HUES6 (cell line): ENCODE results near the gene PRPH.
"Not testable (repeated sequence)": the region's sequence is repeated elsewhere in the genome, so short reads cannot be mapped to it uniquely, and the experiment has no call there.

ENCODE experiments used
- H3K27ac ChIP-seq: 2 replicates; pipeline ENCODE4 v1.7.0; 2013; ENCODE audit warnings: low read depth, mild to moderate bottlenecking, low read length, inconsistent platforms
- H3K27me3 ChIP-seq: 2 replicates; pipeline ENCODE4 v1.6.1; 2013; ENCODE audit warnings: low read length; ENCODE audit not compliant: control insufficient read depth, insufficient read depth
- H3K36me3 ChIP-seq: 2 replicates; pipeline ENCODE4 v1.6.1; 2013; ENCODE audit warnings: low read length; ENCODE audit not compliant: control insufficient read depth, insufficient read depth
- H3K4me1 ChIP-seq: 2 replicates; pipeline ENCODE4 v1.6.1; 2013; ENCODE audit warnings: low read length; ENCODE audit not compliant: control insufficient read depth, insufficient read depth
- H3K4me3 ChIP-seq: 2 replicates; pipeline ENCODE4 v1.5.1; 2013; ENCODE audit warnings: low read depth, low read length
- H3K9ac ChIP-seq: one replicate; pipeline ENCODE4 v1.6.1; 2013; ENCODE audit warnings: mild to moderate bottlenecking, low read length
- H3K9me3 ChIP-seq: 2 replicates; pipeline ENCODE4 v1.6.1; 2013; ENCODE audit warnings: low read depth, low read length; ENCODE audit not compliant: control insufficient read depth, insufficient read depth

Gene PRPH

GRCh38 chr12:49279706-49280159 lies 15.2 kb upstream of the PRPH start:
- no peak overlapping the region for H3K4me3 ChIP-seq
- H3K4me1 ChIP-seq = peaks cover 26% of the 10 kb centered on the region
- H3K9me3 ChIP-seq = 0 out of 2 replicates have a peak, but pooled peaks cover 3% of the 10 kb centered on the region
- peak overlapping the region; percentile 41 for H3K9ac ChIP-seq
- peak overlapping the region; percentile 39; the same call in 1 of the 2 replicates for H3K27ac ChIP-seq
- no peaks in the 10 kb centered on the region for H3K36me3 ChIP-seq
- H3K27me3 ChIP-seq = no peaks in the 10 kb centered on the region

GRCh38 chr12:49280545-49280944 lies 14.4 kb upstream of the PRPH start:
- H3K9me3 ChIP-seq, H3K36me3 ChIP-seq, H3K9ac ChIP-seq, H3K4me3 ChIP-seq, H3K27me3 ChIP-seq, H3K27ac ChIP-seq: not testable (repeated sequence)
- H3K4me1 ChIP-seq = peaks cover 26% of the 10 kb centered on the region

- H3K27ac ChIP-seq = no peak overlapping the region; the same call in 1 of the 2 replicates
- peaks cover 26% of the 10 kb centered on the region for H3K4me1 ChIP-seq
- H3K9ac ChIP-seq = no peak overlapping the region
Observed at GRCh38 chr12:49282302-49282701, 12.6 kb upstream of the PRPH start.

GRCh38 chr12:49282740-49283375 lies 12.1 kb upstream of the PRPH start:
- not testable (repeated sequence) for H3K9ac ChIP-seq, H3K4me3 ChIP-seq, H3K27me3 ChIP-seq, H3K27ac ChIP-seq, H3K9me3 ChIP-seq, H3K36me3 ChIP-seq
- peaks cover 26% of the 10 kb centered on the region for H3K4me1 ChIP-seq

More at GRCh38 chr12:49282302-49282701, 12.6 kb upstream of the PRPH start:
- Histone ChIP-seq H3K27me3 (no peaks in the 10 kb centered on the region), H3K9me3 (0 out of 2 replicates have a peak, but pooled peaks cover 5% of the 10 kb centered on the region), H3K36me3 (no peaks in the 10 kb centered on the region), H3K4me3 (no peak overlapping the region)

GRCh38 chr12:49283541-49284429 lies 11.2 kb upstream of the PRPH start:
- no peak overlapping the region for H3K27ac ChIP-seq
- H3K9ac ChIP-seq = no peak overlapping the region
- peaks cover 26% of the 10 kb centered on the region for H3K4me1 ChIP-seq
- H3K36me3 ChIP-seq = no peaks in the 10 kb centered on the region
- 0 out of 2 replicates have a peak, but pooled peaks cover 5% of the 10 kb centered on the region for H3K9me3 ChIP-seq
- 0 out of 2 replicates have a peak, but pooled peaks cover 3% of the 10 kb centered on the region for H3K27me3 ChIP-seq
- no peak overlapping the region for H3K4me3 ChIP-seq

GRCh38 chr12:49284672-49285071 lies 10.3 kb upstream of the PRPH start:
- H3K27ac ChIP-seq = no peak overlapping the region
- peaks cover 22% of the 10 kb centered on the region for H3K4me1 ChIP-seq
- no peak overlapping the region for H3K4me3 ChIP-seq
- no peak overlapping the region for H3K9ac ChIP-seq
- H3K27me3 ChIP-seq = 0 out of 2 replicates have a peak, but pooled peaks cover 5% of the 10 kb centered on the region
- H3K36me3 ChIP-seq = no peaks in the 10 kb centered on the region
- 0 out of 2 replicates have a peak, but pooled peaks cover 5% of the 10 kb centered on the region for H3K9me3 ChIP-seq

GRCh38 chr12:49287876-49288275 lies 7.1 kb upstream of the PRPH start:
- H3K9ac ChIP-seq = no peak overlapping the region

GRCh38 chr12:49288412-49288853 lies 6.5 kb upstream of the PRPH start:
- no peak overlapping the region for H3K9ac ChIP-seq
- 0 out of 2 replicates have a peak, but pooled peaks cover 5% of the 10 kb centered on the region for H3K9me3 ChIP-seq
- no peak overlapping the region for H3K4me3 ChIP-seq
- H3K36me3 ChIP-seq = no peaks in the 10 kb centered on the region
- H3K4me1 ChIP-seq = peaks cover 14% of the 10 kb centered on the region
- H3K27me3 ChIP-seq = peaks cover 26% of the 10 kb centered on the region
- H3K27ac ChIP-seq = no peak overlapping the region

More at GRCh38 chr12:49287876-49288275, 7.1 kb upstream of the PRPH start:
- Histone ChIP-seq H3K36me3 (no peaks in the 10 kb centered on the region), H3K27ac (no peak overlapping the region), H3K4me3 (no peak overlapping the region), H3K27me3 (peaks cover 20% of the 10 kb centered on the region), H3K9me3 (0 out of 2 replicates have a peak, but pooled peaks cover 5% of the 10 kb centered on the region), H3K4me1 (peaks cover 9% of the 10 kb centered on the region)

GRCh38 chr12:49288922-49289555 lies 5.9 kb upstream of the PRPH start:
- no peak overlapping the region for H3K9ac ChIP-seq
- 0 out of 2 replicates have a peak, but pooled peaks cover 2% of the 10 kb centered on the region for H3K9me3 ChIP-seq
- H3K4me1 ChIP-seq = peaks cover 16% of the 10 kb centered on the region
- H3K27ac ChIP-seq = no peak overlapping the region
- H3K4me3 ChIP-seq = no peak overlapping the region
- peaks cover 32% of the 10 kb centered on the region for H3K27me3 ChIP-seq
- H3K36me3 ChIP-seq = no peaks in the 10 kb centered on the region

- peaks cover 68% of the 10 kb centered on the region for H3K27me3 ChIP-seq
- no peaks in the 10 kb centered on the region for H3K9me3 ChIP-seq
- H3K27ac ChIP-seq = no peak overlapping the region
- peaks cover 41% of the 10 kb centered on the region for H3K4me1 ChIP-seq
- peak overlapping the region; percentile 44; the same call in 1 of the 2 replicates for H3K4me3 ChIP-seq
- no peaks in the 10 kb centered on the region for H3K36me3 ChIP-seq
- no peak overlapping the region for H3K9ac ChIP-seq
Observed at GRCh38 chr12:49292729-49293055, 2.3 kb upstream of the PRPH start.
